Heart left ventricle (tissue), 16 donors: ENCODE data around the gene GHR. TPM values are rescaled to one million over a fixed set of nuclear protein-coding genes. Genes with fewer than 3 reads are reported as not detected.

Source experiments
- ATAC-seq, 4 donors: fragments of 200-7000 bp; cut with Tn5 transposase; one replicate each; pipeline ENCODE4 v1.9.1; 2020 to 2022; ENCODE audit warnings: moderate library complexity in 4 of 4, mild to moderate bottlenecking in 3 of 4, moderate number of reproducible peaks in 1 of 4
- DNase-seq, 5 donors: peaks; one replicate each; pipeline ENCODE4 v3.0.0-alpha.2; 2020
- H3K27ac ChIP-seq, 12 donors: fragments of 200-600 bp; sonication (generic) in 4 of 12; one replicate each; pipeline versions ENCODE4 v1.5.0 to v1.8.0; 2016 to 2022; ENCODE audit warnings: mild to moderate bottlenecking in 2 of 12
- H3K27me3 ChIP-seq, 9 donors: fragments of 200-600 bp; sonication (generic) in 2 of 9; one replicate each; pipeline versions ENCODE4 v1.5.1 to v1.8.0; 2016 to 2022; ENCODE audit warnings: mild to moderate bottlenecking in 3 of 9
- H3K36me3 ChIP-seq, 9 donors: fragments of 200-600 bp; sonication (generic) in 2 of 9; one replicate each; pipeline versions ENCODE4 v1.5.0 to v1.8.0; 2018 to 2022; ENCODE audit warnings: mild to moderate bottlenecking in 2 of 9
- H3K4me1 ChIP-seq, 12 donors: fragments of 200-600 bp; sonication (generic) in 4 of 12; one replicate each; pipeline versions ENCODE4 v1.5.0 to v1.8.0; 2016 to 2022; ENCODE audit warnings: mild to moderate bottlenecking in 3 of 12
- H3K4me3 ChIP-seq, 12 donors: fragments of 200-600 bp; sonication (generic) in 4 of 12; one replicate each; pipeline versions ENCODE4 v1.5.0 to v1.8.0; 2017 to 2022; ENCODE audit warnings: mild to moderate bottlenecking in 9 of 12, moderate library complexity in 4 of 12
- H3K9me3 ChIP-seq, 12 donors: fragments of 200-600 bp; sonication (generic) in 4 of 12; one replicate each; pipeline versions ENCODE4 v1.5.0 to v1.8.0; 2016 to 2022; ENCODE audit warnings: mild to moderate bottlenecking in 1 of 12
- POLR2A ChIP-seq, 2 donors: fragments of 450-650 bp; IDR thresholded peaks; one replicate each; pipeline ENCODE4 v1.6.1; 2017; ENCODE audit warnings: antibody characterized with exemption in 2 of 2, mild to moderate bottlenecking in 2 of 2, moderate library complexity in 2 of 2
- WGBS, 4 donors: extraction: QIAGEN DNeasy Blood & Tissue Kit in 2 of 4; methylation state at CpG; one replicate each; pipeline versions ENCODE4 v1.1.5 to v1.1.7; 2013 to 2018; 5-methylcytosine and 5-hydroxymethylcytosine counted together
- intact Hi-C, 10 donors: fragments of 100-400 bp; cut with DNase I; formaldehyde crosslinking; loops; one replicate each; pipeline versions ENCODE4 v1.11.1 to v1.14.2; 2022
- polyA plus RNA-seq, 2 donors: library from polyadenylated mRNA; stranded (reverse); fragments of 200-250 nt; gene quantifications; one replicate each; pipeline ENCODE4 v1.2.3, GENCODE V29; 2013
- total RNA-seq, 9 donors: library from RNA; depleted of rRNA in 2 of 9; stranded (reverse); fragments of >200 nt in 2 of 9; fragmentation: NEBNext Ultra II Directional in 3 of 9; extraction: Animal tissue kit (Norgen Biotek cat#: 25700) in 3 of 9; gene quantifications; one replicate each; pipeline versions ENCODE4 v1.1.0 to v1.2.4, GENCODE V29; 2016 to 2023
- TF ChIP-seq, protein P1 (sequence below), 12 donors: fragments of 200-600 bp; sonication (generic) in 4 of 12; IDR thresholded peaks; one replicate each; pipeline versions ENCODE4 v1.5.0 to v1.8.0; 2018 to 2022; ENCODE audit warnings: antibody characterized with exemption in 12 of 12, mild to moderate bottlenecking in 5 of 12
- donor health status: ischemic (EF 13 %, LVEDD 7.1; RV severe dilation, severe dysfunction).
- donor health status: healthy with polysubstance abuse.
- donor health status: DM: no; HTN: yes; CAD: no.
- donor health status: DM: no; HTN: no; CAD: no.
- donor health status: ischemic (EF 25% LVEDD 6.9; RV normal size, moderate dysfunction).
- donor health status: ischemic (EF 25% LVEDD 5.7; RV mildly dilated, moderate dysfunction).
- donor health status: healthy.
- donor health status: DM: yes; HTN: yes; CAD: no.
- donor health status: ischemic (EF 35%, LVEDD 5.7; RV mildly dilated, moderate dysfunction).
- donor health status: nonischemic (EF 11% LVEDD 7.7; RV severe dilation, severe dysfunction).
- donor health status: DM: yes; HTN: yes; CAD: no.
- donor health status: PGD.
- donor health status: ischemic (EF 29% LVEDD 5.4; RV normal size, mild dysfunction).
- donor health status: nonischemic (EF 23%, LVEDD 6.1; RV moderate dilation, normal function).

Gene GHR
- total and polyA plus RNA-seq, 11 donors: 3.4 to 23.2 (median 11.3) TPM

DNA sequence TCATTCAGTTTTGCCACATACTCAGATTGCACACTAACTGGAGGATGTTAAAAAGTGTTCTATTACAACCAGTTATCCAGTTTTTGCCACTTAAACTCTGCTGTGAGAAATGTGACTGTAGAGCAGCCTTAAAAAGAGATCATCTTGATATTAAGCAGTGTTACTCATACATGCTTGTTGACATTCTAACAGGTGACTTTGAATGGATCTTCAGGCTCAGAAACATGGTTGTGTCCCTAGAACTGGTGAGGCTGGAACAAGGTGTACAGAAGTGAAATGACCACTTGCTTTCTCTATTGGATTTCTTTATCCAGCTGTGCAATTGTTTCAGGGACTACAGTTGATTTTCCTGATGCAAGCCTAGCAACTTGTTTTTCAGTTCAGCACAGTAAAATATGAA is 167.3 kb downstream of the GHR start:
- Histone ChIP-seq H3K4me1 (peaks cover 0 to 62% (median 43%) of the 10 kb centered on the region in 12 donors), H3K27me3 (no peaks in the 10 kb centered on the region), H3K9me3 (no peaks in the 10 kb centered on the region), H3K36me3 (no peaks in the 10 kb centered on the region), H3K4me3 (peak overlapping the region in 1 of 12 donors; percentile 22), H3K27ac (peak overlapping the region in 11 of 12 donors; percentile 16 to 78 (median 57))
- peak in 2 of 4 donors; percentile 2 to 14 for ATAC-seq
- TF ChIP-seq POLR2A (IDR thresholded peaks at IDR 0.05): no peak
- TF ChIP-seq, protein P1, sequence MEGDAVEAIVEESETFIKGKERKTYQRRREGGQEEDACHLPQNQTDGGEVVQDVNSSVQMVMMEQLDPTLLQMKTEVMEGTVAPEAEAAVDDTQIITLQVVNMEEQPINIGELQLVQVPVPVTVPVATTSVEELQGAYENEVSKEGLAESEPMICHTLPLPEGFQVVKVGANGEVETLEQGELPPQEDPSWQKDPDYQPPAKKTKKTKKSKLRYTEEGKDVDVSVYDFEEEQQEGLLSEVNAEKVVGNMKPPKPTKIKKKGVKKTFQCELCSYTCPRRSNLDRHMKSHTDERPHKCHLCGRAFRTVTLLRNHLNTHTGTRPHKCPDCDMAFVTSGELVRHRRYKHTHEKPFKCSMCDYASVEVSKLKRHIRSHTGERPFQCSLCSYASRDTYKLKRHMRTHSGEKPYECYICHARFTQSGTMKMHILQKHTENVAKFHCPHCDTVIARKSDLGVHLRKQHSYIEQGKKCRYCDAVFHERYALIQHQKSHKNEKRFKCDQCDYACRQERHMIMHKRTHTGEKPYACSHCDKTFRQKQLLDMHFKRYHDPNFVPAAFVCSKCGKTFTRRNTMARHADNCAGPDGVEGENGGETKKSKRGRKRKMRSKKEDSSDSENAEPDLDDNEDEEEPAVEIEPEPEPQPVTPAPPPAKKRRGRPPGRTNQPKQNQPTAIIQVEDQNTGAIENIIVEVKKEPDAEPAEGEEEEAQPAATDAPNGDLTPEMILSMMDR (IDR thresholded peaks at IDR 0.05): no peak
- no peak for DNase-seq
- intact Hi-C loops: loop anchor here in 3 of 10 donors (5.0 to 10.0 kb wide), 3 partner anchors 64 to 104 kb away; no protein-coding TSS in a partner anchor

GRCh38 chr5:42591015-42591414 is 167.8 kb downstream of the GHR start:
- DNase-seq: peak; percentile 67 to 88 (median 77)
- peaks cover 0 to 58% (median 39%) of the 10 kb centered on the region in 12 donors for H3K4me1 ChIP-seq
- peak overlapping the region in 2 of 12 donors; percentile 3 to 22 for H3K4me3 ChIP-seq
- WGBS, 4 donors: 3 to 16% (median 9%) methylated on average over 7 of the region's 7 CpGs
- no peaks in the 10 kb centered on the region for H3K9me3 ChIP-seq
- no peaks in the 10 kb centered on the region for H3K27me3 ChIP-seq
- no peaks in the 10 kb centered on the region for H3K36me3 ChIP-seq
- TF ChIP-seq, protein P1 (IDR thresholded peaks at IDR 0.05): no peak
- no peak for TF ChIP-seq POLR2A (IDR thresholded peaks at IDR 0.05)
- intact Hi-C loops: loop anchor here in 3 of 10 donors (5.0 to 10.0 kb wide), 3 partner anchors 64 to 104 kb away; no protein-coding TSS in a partner anchor
- ATAC-seq: peak; percentile 85 to 91 (median 88)
- peak overlapping the region in 11 of 12 donors; percentile 30 to 78 (median 57) for H3K27ac ChIP-seq

DNA sequence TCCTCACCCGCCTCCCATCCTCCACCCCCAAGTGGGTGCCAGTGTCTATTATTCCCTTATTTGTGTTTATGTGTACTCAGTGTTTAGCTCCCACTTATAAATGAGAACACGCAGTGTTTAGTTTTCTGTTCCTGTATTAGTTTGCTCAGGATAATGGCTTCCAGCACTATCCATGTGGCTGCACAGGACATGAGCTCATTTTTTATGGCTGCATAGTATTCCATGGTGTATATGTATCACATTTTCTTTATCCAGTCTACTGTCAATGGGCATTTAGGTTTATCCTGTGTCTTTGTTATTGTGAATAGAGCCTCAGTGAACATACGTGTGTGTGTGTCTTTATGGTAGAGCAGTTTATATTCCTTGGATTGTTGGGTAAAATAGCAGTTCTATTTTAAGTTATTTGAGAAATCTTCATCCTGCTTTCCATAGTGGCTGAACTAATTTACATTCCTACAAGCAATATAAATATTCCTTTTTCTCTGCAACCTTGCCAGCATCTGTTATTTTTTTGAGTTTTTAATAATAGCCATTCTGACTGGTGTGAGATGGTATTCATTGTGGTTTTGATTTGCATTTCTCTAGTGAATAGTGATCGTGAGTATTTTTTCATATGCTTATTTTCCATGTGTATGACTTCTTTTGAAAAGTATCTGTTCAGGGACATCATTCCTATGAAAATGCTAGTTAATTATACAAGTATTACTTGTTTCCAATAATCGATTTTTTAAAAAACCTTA is 169.3 kb downstream of the GHR start:
- Histone ChIP-seq H3K9me3 (no peaks in the 10 kb centered on the region), H3K27ac (no peak overlapping the region), H3K27me3 (no peaks in the 10 kb centered on the region), H3K36me3 (no peaks in the 10 kb centered on the region), H3K4me3 (no peak overlapping the region), H3K4me1 (peaks cover 0 to 42% (median 29%) of the 10 kb centered on the region in 12 donors)
- whole genome bisulfite sequencing, 4 donors: 90 to 96% (median 93%) methylated on average over 5 of the region's 5 CpGs
- intact Hi-C loops: loop anchor here in 3 of 10 donors (5.0 to 10.0 kb wide), 3 partner anchors 62 to 102 kb away; no protein-coding TSS in a partner anchor
- TF ChIP-seq POLR2A (IDR thresholded peaks at IDR 0.05): no peak
- TF ChIP-seq, protein P1 (IDR thresholded peaks at IDR 0.05): no peak
- DNase-seq: no peak
- no peak for ATAC-seq

- TF ChIP-seq, protein P1 (IDR thresholded peaks at IDR 0.05): no peak
- no peak for TF ChIP-seq POLR2A (IDR thresholded peaks at IDR 0.05)
- intact Hi-C loops: loop anchor here in 3 of 10 donors (5.0 to 10.0 kb wide), 3 partner anchors 61 to 101 kb away; no protein-coding TSS in a partner anchor
- DNase-seq (no peak), ATAC-seq (no peak)
- Histone ChIP-seq H3K4me1 (peaks cover 0 to 42% (median 32%) of the 10 kb centered on the region in 12 donors), H3K36me3 (no peaks in the 10 kb centered on the region), H3K27me3 (no peaks in the 10 kb centered on the region), H3K9me3 (no peaks in the 10 kb centered on the region), H3K4me3 (no peak overlapping the region), H3K27ac (no peak overlapping the region)
Measured at GRCh38 chr5:42593591-42593990, 170.4 kb downstream of the GHR start.
